RWPE2 (cell line): ENCODE results near the gene PCDH1.
A peak's percentile ranks its signal among the peaks of the same experiment; 100 is the strongest.

Experiments used
- ATAC-seq: fragments of 200-7000 bp; cut with Tn5 transposase; 3 replicates; pipeline ENCODE4 v1.9.1; 2021; ENCODE audit warnings: low read depth
- DNase-seq: peaks from one replicate; pipeline ENCODE4 v3.0.0-alpha.2; 2020; ENCODE audit warnings: low spot score
- H3K27ac ChIP-seq: fragments of 450-650 bp; 2 replicates; pipeline ENCODE4 v1.5.1; 2017; ENCODE audit warnings: mild to moderate bottlenecking; ENCODE audit not compliant: poor library complexity, severe bottlenecking
- H3K27me3 ChIP-seq: fragments of 250-450 bp; sonication (Bioruptor Pico); 2 replicates; pipeline ENCODE4 v1.5.1; 2021; ENCODE audit warnings: mild to moderate bottlenecking, moderate library complexity; ENCODE audit not compliant: insufficient read depth, poor library complexity, severe bottlenecking
- H3K36me3 ChIP-seq: fragments of 250-450 bp; sonication (Bioruptor Pico); 2 replicates; pipeline ENCODE4 v1.5.1; 2020; ENCODE audit warnings: low read depth, mild to moderate bottlenecking, moderate library complexity
- H3K4me1 ChIP-seq: fragments of 250-450 bp; sonication (Bioruptor Pico); 2 replicates; pipeline ENCODE4 v1.5.1; 2021; ENCODE audit warnings: mild to moderate bottlenecking, moderate library complexity; ENCODE audit not compliant: insufficient read depth, poor library complexity, severe bottlenecking
- H3K4me3 ChIP-seq: fragments of 250-450 bp; sonication (Bioruptor Pico); 2 replicates; pipeline ENCODE4 v1.5.1; 2021; ENCODE audit warnings: mild to moderate bottlenecking, moderate library complexity; ENCODE audit not compliant: severe bottlenecking
- H3K9me3 ChIP-seq: fragments of 250-450 bp; sonication (Bioruptor Pico); 2 replicates; pipeline ENCODE4 v1.5.1; 2021; ENCODE audit warnings: mild to moderate bottlenecking, moderate library complexity; ENCODE audit not compliant: severe bottlenecking
- TF ChIP-seq, protein P1 (sequence below): fragments of 450-650 bp; IDR thresholded peaks from one replicate; pipeline ENCODE4 v1.5.1; 2017; ENCODE audit warnings: mild to moderate bottlenecking, moderate library complexity; ENCODE audit not compliant: poor library complexity, severe bottlenecking

Gene PCDH1

DNA sequence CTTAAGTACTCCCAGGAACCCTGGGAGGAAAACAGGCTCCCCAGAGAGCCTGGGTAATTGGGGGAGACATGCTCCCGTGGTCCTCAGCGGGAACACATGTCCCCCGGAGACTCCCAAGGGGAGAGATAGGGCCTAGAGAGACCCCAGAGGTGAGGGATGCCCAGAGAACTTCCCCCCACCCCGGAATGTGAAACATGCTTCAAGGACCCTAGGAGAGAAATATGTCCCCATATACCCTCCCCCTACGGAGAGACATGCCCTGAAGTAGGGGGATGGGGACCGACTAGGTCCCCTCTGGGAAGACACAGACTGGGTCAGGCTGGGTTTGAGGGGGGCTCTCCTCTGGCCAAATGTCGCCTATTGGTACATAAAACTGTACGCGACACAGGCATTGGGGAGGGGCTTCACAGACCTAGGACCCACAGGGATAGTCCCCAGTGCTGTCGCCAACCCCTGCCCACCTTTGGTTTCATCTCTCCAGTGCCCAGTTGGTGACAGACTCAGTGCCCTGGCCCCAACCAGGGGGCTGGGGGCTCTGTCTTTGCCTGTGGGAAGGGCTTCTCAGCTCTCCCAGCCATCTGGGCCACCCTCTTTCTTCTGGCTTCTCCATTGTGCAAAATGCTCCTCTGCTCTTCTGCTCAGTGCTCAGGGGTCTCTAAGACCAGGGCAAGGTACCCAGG is 26.9 kb downstream of the PCDH1 start:
- H3K9me3 ChIP-seq: no peaks in the 10 kb centered on the region
- H3K27ac ChIP-seq: peak overlapping the region; percentile 99
- H3K4me1 ChIP-seq: peaks cover 10% of the 10 kb centered on the region
- DNase-seq (no peak), ATAC-seq (no peak)
- no peaks in the 10 kb centered on the region for H3K36me3 ChIP-seq
- TF ChIP-seq, protein P1, sequence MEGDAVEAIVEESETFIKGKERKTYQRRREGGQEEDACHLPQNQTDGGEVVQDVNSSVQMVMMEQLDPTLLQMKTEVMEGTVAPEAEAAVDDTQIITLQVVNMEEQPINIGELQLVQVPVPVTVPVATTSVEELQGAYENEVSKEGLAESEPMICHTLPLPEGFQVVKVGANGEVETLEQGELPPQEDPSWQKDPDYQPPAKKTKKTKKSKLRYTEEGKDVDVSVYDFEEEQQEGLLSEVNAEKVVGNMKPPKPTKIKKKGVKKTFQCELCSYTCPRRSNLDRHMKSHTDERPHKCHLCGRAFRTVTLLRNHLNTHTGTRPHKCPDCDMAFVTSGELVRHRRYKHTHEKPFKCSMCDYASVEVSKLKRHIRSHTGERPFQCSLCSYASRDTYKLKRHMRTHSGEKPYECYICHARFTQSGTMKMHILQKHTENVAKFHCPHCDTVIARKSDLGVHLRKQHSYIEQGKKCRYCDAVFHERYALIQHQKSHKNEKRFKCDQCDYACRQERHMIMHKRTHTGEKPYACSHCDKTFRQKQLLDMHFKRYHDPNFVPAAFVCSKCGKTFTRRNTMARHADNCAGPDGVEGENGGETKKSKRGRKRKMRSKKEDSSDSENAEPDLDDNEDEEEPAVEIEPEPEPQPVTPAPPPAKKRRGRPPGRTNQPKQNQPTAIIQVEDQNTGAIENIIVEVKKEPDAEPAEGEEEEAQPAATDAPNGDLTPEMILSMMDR: no peak
- no peaks in the 10 kb centered on the region for H3K27me3 ChIP-seq
- H3K4me3 ChIP-seq: no peak overlapping the region

DNA sequence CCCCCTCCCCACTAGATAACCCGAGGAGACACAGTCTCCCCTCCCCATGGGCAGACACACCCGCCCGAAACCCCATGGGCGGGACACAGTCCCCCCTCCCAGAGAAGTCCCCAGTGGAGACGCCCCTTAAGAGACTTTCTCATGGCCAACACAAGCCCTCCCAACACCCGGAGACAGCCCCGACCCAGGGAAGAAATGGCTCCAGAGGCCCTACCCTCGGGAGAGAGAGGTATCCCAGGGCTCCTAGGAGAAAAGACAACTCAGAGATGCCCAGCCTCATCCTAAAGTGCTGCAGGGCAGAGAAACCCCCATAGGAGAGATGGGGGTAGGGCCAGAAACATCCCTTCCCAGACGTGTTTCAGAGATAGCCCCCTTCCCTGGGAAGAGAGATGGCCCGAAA is 27.4 kb downstream of the PCDH1 start:
- Histone ChIP-seq H3K9me3 (no peaks in the 10 kb centered on the region), H3K36me3 (no peaks in the 10 kb centered on the region), H3K4me1 (peaks cover 10% of the 10 kb centered on the region), H3K27me3 (no peaks in the 10 kb centered on the region), H3K4me3 (no peak overlapping the region), H3K27ac (peak overlapping the region; percentile 99)
- ATAC-seq: no peak
- TF ChIP-seq, protein P1: no peak
- no peak for DNase-seq

DNA sequence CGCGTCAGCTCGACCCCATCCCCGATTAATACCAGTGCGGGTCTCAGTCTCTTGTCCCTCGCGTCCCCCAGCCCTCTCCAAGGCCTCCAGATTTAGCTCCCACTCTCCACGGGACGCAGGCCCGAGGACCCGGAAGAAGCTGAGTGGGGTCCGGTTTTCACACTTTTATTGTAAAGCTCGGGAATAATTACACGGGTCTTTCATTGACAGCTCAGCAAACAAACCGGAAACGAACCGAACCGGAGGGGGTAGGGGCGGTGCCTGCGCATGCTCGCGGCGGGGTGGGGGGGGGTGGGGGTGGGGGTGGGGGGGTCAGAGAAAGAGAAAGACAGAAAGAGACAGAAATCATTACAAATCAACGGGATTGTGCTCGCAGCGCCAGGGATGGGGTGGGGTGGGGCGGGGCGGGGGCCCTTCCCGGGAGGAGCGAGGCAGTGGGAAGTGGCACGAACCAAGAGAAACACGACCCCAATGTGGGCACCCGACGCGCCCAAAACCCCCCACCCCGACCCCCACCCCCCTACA is 27.9 kb downstream of the PCDH1 start:
- TF ChIP-seq, protein P1: no peak
- H3K27me3 ChIP-seq: no peaks in the 10 kb centered on the region
- no peaks in the 10 kb centered on the region for H3K9me3 ChIP-seq
- ATAC-seq (no peak), DNase-seq (no peak)
- H3K27ac ChIP-seq: peak overlapping the region; percentile 99
- peak overlapping the region; percentile 46 for H3K4me3 ChIP-seq
- no peaks in the 10 kb centered on the region for H3K36me3 ChIP-seq
- peaks cover 10% of the 10 kb centered on the region for H3K4me1 ChIP-seq

DNA sequence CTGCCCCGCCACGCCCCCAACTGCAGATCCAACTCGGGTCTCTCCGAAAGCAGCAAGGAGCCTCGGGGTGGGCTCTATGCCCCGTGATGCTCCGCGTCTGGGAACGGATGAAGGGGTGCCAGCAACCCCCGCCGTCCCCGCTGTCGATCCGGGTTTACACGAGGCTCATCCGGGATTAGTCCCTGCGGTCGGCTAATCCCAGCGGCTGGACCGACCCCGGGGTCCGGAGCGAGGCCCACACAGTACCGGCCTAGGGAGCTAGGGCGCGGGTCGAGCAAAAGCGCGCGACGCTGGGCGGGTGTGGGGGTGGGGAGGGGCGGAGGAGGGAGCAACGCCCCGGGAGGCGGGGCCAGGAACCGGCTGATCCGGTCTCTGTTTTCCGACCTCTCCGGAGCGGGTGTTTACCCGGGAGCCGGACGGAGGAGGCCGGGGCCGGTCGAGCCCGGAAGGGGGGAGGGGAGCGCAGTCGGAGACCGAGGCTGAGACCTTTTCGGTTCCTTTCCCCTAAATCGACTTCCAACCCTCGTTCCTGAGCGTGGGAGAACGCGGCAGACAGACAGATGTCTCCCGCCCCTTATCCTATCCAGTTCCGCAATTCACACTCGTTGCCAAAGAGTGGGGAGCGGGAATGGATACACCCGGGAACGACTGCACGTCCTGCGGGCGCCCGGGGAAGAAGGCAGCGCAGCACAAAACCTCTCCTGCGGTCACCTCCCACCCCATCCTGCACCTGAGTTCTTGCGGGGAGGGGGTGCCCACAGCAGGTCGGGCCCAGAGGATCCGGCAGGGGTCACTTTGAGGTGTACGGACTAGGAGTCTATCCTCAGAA is 28.6 kb downstream of the PCDH1 start:
- Histone ChIP-seq H3K4me1 (peaks cover 10% of the 10 kb centered on the region), H3K9me3 (no peaks in the 10 kb centered on the region), H3K36me3 (no peaks in the 10 kb centered on the region), H3K27ac (peak overlapping the region; percentile 99), H3K27me3 (no peaks in the 10 kb centered on the region), H3K4me3 (peak overlapping the region; percentile 46)
- ATAC-seq (peak; percentile 62), DNase-seq (peak; percentile 96)
- TF ChIP-seq, protein P1: no peak
